K562 (cell line): ENCODE results near the gene DIS3L. TPM values are rescaled to one million over a fixed set of nuclear protein-coding genes. Genes with fewer than 3 reads are reported as not detected.

Experiments used
- ATAC-seq: fragments of 200-7000 bp; cut with Tn5 transposase; 3 replicates; pipeline ENCODE4 v1.9.1; 2020; ENCODE audit warnings: moderate library complexity
- BruUV-seq: library from RNA; stranded (reverse); fragments of 400-500 nt; replicated peaks from 2 replicates; lab custom pipeline; 2021; lab: Mats Ljungman, UMichigan
- CTCF ChIA-PET: fragments of 300-600 bp; formaldehyde crosslinking; extraction: SDS; loops from one replicate; lab custom pipeline; 2021; ENCODE audit warnings: low intra/inter-chr PET ratio; lab: Yijun Ruan, JAX
- POLR2A ChIA-PET: fragments of 300-600, 350-650 bp; sonication (Branson Sonifier 250); formaldehyde crosslinking; extraction: SDS; loops from one replicate; lab custom pipeline; 2021; ENCODE audit warnings: antibody characterized with exemption, inconsistent platforms; lab: Yijun Ruan, JAX
- DNase-seq, 4 experiments: peaks; one replicate each; pipeline versions ENCODE4 v3.0.0 to v3.0.0-alpha.2; 2011 to 2018; ENCODE audit warnings: low spot score in 3 of 4, mixed read lengths in 3 of 4; ENCODE audit errors: extremely low read depth in 1 of 4
- FAIRE-seq: peaks from 2 replicates; lab custom pipeline; 2011; peaks lifted over from hg19 to GRCh38; lab: Jason Lieb, UNC
- H2AFZ ChIP-seq: 2 replicates; pipeline ENCODE4 v1.6.0; 2011; ENCODE audit warnings: low read depth, low read length, control low read depth, inconsistent platforms
- H3K27ac ChIP-seq: fragments of 200-600 bp; 3 replicates; pipeline ENCODE4 v1.8.0; 2011; ENCODE audit warnings: low read depth, mild to moderate bottlenecking, control low read depth, inconsistent platforms, low read length, moderate library complexity, mixed read lengths; ENCODE audit errors: extremely low read depth
- H3K27me3 ChIP-seq, 2 experiments: fragments of 300-600 bp in 1 of 2; 2 replicates in 1 of 2; 3 replicates in 1 of 2; pipeline versions ENCODE4 v1.6.0 to v1.8.0; 2011; ENCODE audit warnings: inconsistent platforms in 2 of 2, low read length in 2 of 2, mild to moderate bottlenecking in 1 of 2, mixed read lengths in 1 of 2, moderate library complexity in 1 of 2; ENCODE audit not compliant: control insufficient read depth in 2 of 2, insufficient read depth in 2 of 2
- H3K36me3 ChIP-seq: fragments of 300-600 bp; 3 replicates; pipeline ENCODE4 v1.8.0; 2011; ENCODE audit warnings: mild to moderate bottlenecking, low read length, inconsistent platforms; ENCODE audit not compliant: control insufficient read depth, insufficient read depth
- H3K4me1 ChIP-seq, 2 experiments: fragments of 200-600 bp in 1 of 2; replicated peaks in 1 of 2; 2 replicates in 1 of 2; 3 replicates in 1 of 2; pipeline versions ENCODE4 v1.5.1 to v1.8.0; 2011; ENCODE audit warnings: inconsistent platforms in 2 of 2, low read length in 2 of 2, mild to moderate bottlenecking in 1 of 2, mixed read lengths in 1 of 2, moderate library complexity in 1 of 2; ENCODE audit not compliant: control insufficient read depth in 2 of 2, insufficient read depth in 2 of 2
- H3K4me2 ChIP-seq: 2 replicates; pipeline ENCODE4 v1.6.1; 2011; ENCODE audit warnings: low read length, control low read depth, inconsistent platforms, mixed read lengths; ENCODE audit not compliant: insufficient read depth
- H3K4me3 ChIP-seq: fragments of 200-600 bp; sonication (generic), shearing (Covaris generic); 2 replicates; pipeline ENCODE4 v1.5.1; 2016; ENCODE audit warnings: control low read depth, inconsistent platforms
- H3K79me2 ChIP-seq: fragments of 200-600 bp; 3 replicates; pipeline ENCODE4 v1.8.0; 2011; ENCODE audit warnings: low read length, inconsistent platforms; ENCODE audit not compliant: control insufficient read depth, insufficient read depth
- H3K9ac ChIP-seq, 2 experiments: 2 replicates each; pipeline versions ENCODE4 v1.6.0 to v1.6.1; 2011; ENCODE audit warnings: low read depth in 2 of 2, low read length in 2 of 2, control low read depth in 1 of 2, inconsistent platforms in 1 of 2, mild to moderate bottlenecking in 1 of 2, mixed read lengths in 1 of 2; ENCODE audit not compliant: insufficient read depth in 1 of 2
- H3K9me1 ChIP-seq: one replicate; pipeline ENCODE4 v1.6.0; 2011; ENCODE audit warnings: inconsistent platforms, mild to moderate bottlenecking, low read length, moderate library complexity; ENCODE audit not compliant: control insufficient read depth, insufficient read depth
- H3K9me3 ChIP-seq: replicated peaks from 2 replicates; pipeline ENCODE4 v1.5.1; 2011; ENCODE audit warnings: low read depth, low read length, inconsistent platforms; ENCODE audit not compliant: control insufficient read depth, insufficient read depth
- H4K20me1 ChIP-seq: replicated peaks from 2 replicates; pipeline ENCODE4 v1.6.1; 2011; ENCODE audit warnings: low read length, inconsistent platforms, mixed read lengths; ENCODE audit not compliant: control insufficient read depth, insufficient read depth
- ARHGAP35 ChIP-seq: fragments of 450-650 bp; IDR thresholded peaks from 2 replicates; pipeline ENCODE4 v1.6.1; 2018; ENCODE audit not compliant: partially characterized antibody
- BCLAF1 ChIP-seq, 2 experiments: fragments of 450-650 bp in 1 of 2; IDR thresholded peaks; 2 replicates each; pipeline ENCODE4 v1.6.1; 2011 to 2017; ENCODE audit warnings: low read depth in 2 of 2, antibody characterized with exemption in 1 of 2, borderline replicate concordance in 1 of 2, low read length in 1 of 2, mild to moderate bottlenecking in 1 of 2, mixed read lengths in 1 of 2; ENCODE audit not compliant: control insufficient read depth in 1 of 2
- EP300 ChIP-seq: IDR thresholded peaks from 2 replicates; pipeline ENCODE4 v1.6.1; 2012; ENCODE audit warnings: low read length, improper control_type of control experiment
- FUS ChIP-seq: fragments of 200-400 bp; formaldehyde crosslinking; optimal IDR thresholded peaks from 2 replicates; pipeline ENCODE3; 2017; ENCODE audit warnings: low read depth, low read length
- NEUROD1 ChIP-seq: fragments of 150-350 bp; IDR thresholded peaks from 2 replicates; pipeline ENCODE4 v1.6.1; 2014; ENCODE audit warnings: borderline replicate concordance, low read length, low read depth; ENCODE audit not compliant: partially characterized antibody
- NFYB ChIP-seq: IDR thresholded peaks from 2 replicates; pipeline ENCODE4 v1.6.1; 2011; ENCODE audit warnings: mild to moderate bottlenecking, moderate library complexity; ENCODE audit not compliant: insufficient read length; ENCODE audit errors: extremely low read depth
- POLR3G ChIP-seq: IDR thresholded peaks from 2 replicates; pipeline ENCODE4 v1.6.1; 2011; ENCODE audit not compliant: insufficient read length, insufficient replicate concordance; ENCODE audit errors: extremely low read depth
- PURB ChIP-seq: sonication (generic); formaldehyde crosslinking; IDR thresholded peaks from 2 replicates; pipeline ENCODE4 v1.9.0; 2021; ENCODE audit warnings: low read depth, mild to moderate bottlenecking, missing genetic modification reagents
- SFPQ ChIP-seq: fragments of 200-400 bp; formaldehyde crosslinking; IDR thresholded peaks from 2 replicates; pipeline ENCODE4 v1.6.1; 2017; ENCODE audit warnings: mild to moderate bottlenecking, low read depth, low read length, moderate library complexity
- THRB ChIP-seq: fragments of 450-650 bp; formaldehyde crosslinking; conservative IDR thresholded peaks from 2 replicates; pipeline ENCODE4 v1.4.0; 2022; ENCODE audit warnings: mild to moderate bottlenecking, missing genetic modification characterization
- ZBED1 ChIP-seq: IDR thresholded peaks from 2 replicates; pipeline ENCODE4 v1.6.1; 2014
- ZNF75A ChIP-seq: fragments of 450-650 bp; formaldehyde crosslinking; IDR thresholded peaks from 2 replicates; pipeline ENCODE4 v1.4.0; 2020; ENCODE audit warnings: mild to moderate bottlenecking
- ZNF79 ChIP-seq: fragments of 250-450 bp; sonication (Bioruptor Pico); IDR thresholded peaks from 2 replicates; pipeline ENCODE4 v1.4.0; 2020; ENCODE audit warnings: low read depth, mild to moderate bottlenecking, moderate library complexity
- WGBS: fragments of 100-300 bp; shearing (Covaris generic); methylation state at CpG from one replicate; pipeline ENCODE4 v1.1.6; 2016; ENCODE audit warnings: low coverage, mixed read lengths; ENCODE audit not compliant: insufficient coverage; ENCODE audit errors: missing lambda C conversion rate; 5-methylcytosine and 5-hydroxymethylcytosine counted together
- in situ Hi-C: fragments of 300-500 bp; cut with MboI; formaldehyde crosslinking; loops from 4 replicates; pipeline ENCODE4 v1.15.0; 2018; ENCODE audit warnings: inconsistent platforms, mixed read lengths
- intact Hi-C: fragments of 100-400 bp; cut with micrococcal nuclease; formaldehyde crosslinking; loops from 2 replicates; pipeline ENCODE4 v1.14.2; 2022
- polyA plus RNA-seq, 8 experiments: library from polyadenylated mRNA; depleted of rRNA in 4 of 8; stranded (reverse) in 5 of 8; unstranded in 3 of 8; fragments of >200 nt; fragmentation: Nextera tagmentation in 2 of 8; fragmentation: Illumina TruSeq in 1 of 8; extraction: Ambion mirVana in 2 of 8; extraction: Trizol in 1 of 8; gene quantifications; 2 replicates each; pipeline versions ENCODE4 v1.2.1 to v1.2.3, GENCODE V29; 2011 to 2014; ENCODE audit warnings: inconsistent platforms in 1 of 8, missing spikeins in 1 of 8
- total RNA-seq, 7 experiments: library from RNA; depleted of rRNA in 6 of 7; stranded (reverse); fragments of >200 nt in 6 of 7; fragmentation: Illumina TruSeq in 2 of 7; extraction: Trizol in 2 of 7; gene quantifications; 2 replicates each; pipeline versions ENCODE4 v1.2.1 to v1.2.3, GENCODE V29; 2011 to 2021; ENCODE audit warnings: low replicate concordance in 1 of 7

DIS3L gene
- total and polyA plus RNA-seq, 9 of the 15 experiments (the other 6 are each of a cell fraction or from before 2014, with no cell fraction given): 5.9 to 34.6 (median 16.9) TPM

GRCh38 chr15:66308531-66308930, 15.2 kb downstream of the DIS3L start:
- peak; percentile 37 for FAIRE-seq
- peaks cover 0 to 3% of the 10 kb centered on the region in 2 experiments; a peak in 2 of 5 replicates for H3K4me1 ChIP-seq
- no peak overlapping the region for H3K4me3 ChIP-seq
- POLR2A ChIA-PET: interaction anchor here (0.6 kb wide), 1 partner anchor 143 kb away, joined by 3 read pairs; no protein-coding TSS in a partner anchor
- H3K9me1 ChIP-seq: no peaks in the 10 kb centered on the region
- TF ChIP-seq ZBED1: no peak
- no peak for TF ChIP-seq ZNF75A (CRISPR knock-in tag)
- TF ChIP-seq FUS: no peak
- no peak for TF ChIP-seq PURB (CRISPR knock-in tag)
- TF ChIP-seq ARHGAP35: no peak
- TF ChIP-seq ZNF79 (CRISPR knock-in tag): no peak
- no peak for TF ChIP-seq THRB (CRISPR knock-in tag)
- TF ChIP-seq BCLAF1 (IDR thresholded peaks at IDR 0.05; ENCODE audit: borderline replicate concordance in 1 of 2, control insufficient read depth in 1 of 2, low read depth in 2 of 2, low read length in 1 of 2): no peak
- no peak for TF ChIP-seq NEUROD1
- no peak for TF ChIP-seq EP300
- TF ChIP-seq SFPQ: no peak
- TF ChIP-seq NFYB: no peak
- no peak for TF ChIP-seq POLR3G
- no peaks in the 10 kb centered on the region for H3K9me3 ChIP-seq
- no peak overlapping the region for H3K9ac ChIP-seq
- H2AFZ ChIP-seq: no peak overlapping the region
- WGBS: 73% methylated on average over 3 of the region's 3 CpGs
- in situ Hi-C loops (no loop called here), intact Hi-C loops (no loop called here)
- BruUV-seq: no TSS peak
- H3K27ac ChIP-seq: no peak overlapping the region
- peaks cover 51% of the 10 kb centered on the region for H3K36me3 ChIP-seq
- H4K20me1 ChIP-seq: no peaks in the 10 kb centered on the region
- CTCF ChIA-PET: no interaction called here
- no peak for DNase-seq
- no peak for ATAC-seq
- H3K27me3 ChIP-seq: no peaks in the 10 kb centered on the region
- no peak overlapping the region for H3K4me2 ChIP-seq
- H3K79me2 ChIP-seq: no peaks in the 10 kb centered on the region
